Occipital lobe (tissue), 2 donors: ENCODE measurements around the gene FAM167B. TPM values are rescaled to one million over a fixed set of nuclear protein-coding genes. Genes with fewer than 3 reads are reported as not detected.

Source experiments
- small RNA-seq: library from RNA; depleted of rRNA; stranded (forward); fragments of <200 nt; gene quantifications from one replicate; pipeline ENCODE3, GENCODE V24; 2014
- total RNA-seq: library from RNA; depleted of rRNA; stranded (reverse); fragments of >200 nt; gene quantifications from one replicate; pipeline ENCODE4 v1.2.3, GENCODE V29; 2014

Gene FAM167B
- total RNA-seq, 1 donor from 2014 or later = 2.0 TPM

Small RNA genes within 50 kb of the gene (small RNA-seq; reads per million reads assigned to genes)
- not detected for gene RF00017
- not detected for gene RF00019

Other genes with a start within 250 kb of the FAM167B start
- gene KHDRBS1, start 233.4 kb upstream of the FAM167B start, total RNA-seq = 87.2 TPM
- 4.2 TPM for gene TMEM39B, start 174.3 kb upstream of the FAM167B start, total RNA-seq
- gene KPNA6, start 139.2 kb upstream of the FAM167B start, total RNA-seq = 25.3 TPM
- 21.1 TPM for gene TXLNA, start 67.5 kb upstream of the FAM167B start, total RNA-seq
- 31.7 TPM for gene CCDC28B, start 46.6 kb upstream of the FAM167B start, total RNA-seq
- 2.3 TPM for gene IQCC, start 41.6 kb upstream of the FAM167B start, total RNA-seq
- not detected for gene DCDC2B, start 38.1 kb upstream of the FAM167B start, total RNA-seq
- gene TMEM234, start 24.9 kb upstream of the FAM167B start, total RNA-seq = 9.8 TPM
- gene EIF3I, start 24.8 kb upstream of the FAM167B start, total RNA-seq = 79.7 TPM
- gene LCK, start 4.0 kb downstream of the FAM167B start, total RNA-seq = not detected
- 19.8 TPM for gene HDAC1, start 44.9 kb downstream of the FAM167B start, total RNA-seq
- gene MARCKSL1, start 89.0 kb downstream of the FAM167B start, total RNA-seq = 356 TPM
- 1.6 TPM for gene FAM229A, start 115.3 kb downstream of the FAM167B start, total RNA-seq
- gene TSSK3, start 115.3 kb downstream of the FAM167B start, total RNA-seq = not detected
- 60.7 TPM for gene BSDC1, start 147.2 kb downstream of the FAM167B start, total RNA-seq
- gene ZBTB8B, start 217.8 kb downstream of the FAM167B start, total RNA-seq = 14.0 TPM